Neural cell (in vitro differentiated cells): Measurements from ENCODE around the gene MYEF2. TPM values are rescaled to one million over a fixed set of nuclear protein-coding genes. Genes with fewer than 3 reads are reported as not detected.

Experiments
- H2AFZ ChIP-seq: fragments of 200-600, 300-800 bp; sonication (generic), shearing (Covaris generic); 2 replicates; pipeline ENCODE4 v1.6.0; 2014; ENCODE audit warnings: low read depth, mild to moderate bottlenecking, antibody characterized with exemption, low read length, moderate library complexity
- H3F3A ChIP-seq: fragments of 200-600 bp; shearing (Covaris generic); 2 replicates; pipeline ENCODE4 v1.6.1; 2016; ENCODE audit warnings: mild to moderate bottlenecking, moderate library complexity, mixed read lengths, antibody characterized with exemption, low read length; ENCODE audit not compliant: insufficient read depth, poor library complexity, severe bottlenecking
- H3K27ac ChIP-seq: fragments of 200-600, 300-800 bp; sonication (generic), shearing (Covaris generic); 2 replicates; pipeline ENCODE4 v1.5.1; 2014; ENCODE audit warnings: mild to moderate bottlenecking, low read length, moderate library complexity
- H3K27me3 ChIP-seq: fragments of 300-800, 200-600 bp; sonication (generic), shearing (Covaris generic); 2 replicates; pipeline ENCODE4 v1.6.0; 2014; ENCODE audit warnings: mild to moderate bottlenecking, low read depth, low read length, moderate library complexity; ENCODE audit not compliant: insufficient read depth
- H3K36me3 ChIP-seq: fragments of 300-800, 200-600 bp; sonication (generic), shearing (Covaris generic); 2 replicates; pipeline ENCODE4 v1.5.1; 2014; ENCODE audit warnings: mild to moderate bottlenecking, antibody characterized with exemption, low read length, moderate library complexity; ENCODE audit not compliant: insufficient read depth
- H3K4me2 ChIP-seq: fragments of 300-800, 200-600 bp; sonication (generic), shearing (Covaris generic); 2 replicates; pipeline ENCODE4 v1.6.0; 2014; ENCODE audit warnings: mild to moderate bottlenecking, low read length
- H3K4me3 ChIP-seq: fragments of 300-800, 200-600 bp; sonication (generic), shearing (Covaris generic); 2 replicates; pipeline ENCODE4 v1.5.1; 2014; ENCODE audit warnings: mild to moderate bottlenecking, low read length, moderate library complexity
- H3K79me2 ChIP-seq: fragments of 200-600 bp; shearing (Covaris generic); replicated peaks from 2 replicates; pipeline ENCODE4 v1.6.0; 2014; ENCODE audit warnings: mild to moderate bottlenecking, low read length, moderate library complexity; ENCODE audit not compliant: insufficient read depth
- H3K9ac ChIP-seq: fragments of 300-800, 200-600 bp; sonication (generic), shearing (Covaris generic); 2 replicates; pipeline ENCODE4 v1.6.1; 2016; ENCODE audit warnings: mild to moderate bottlenecking, low read length, mixed read lengths
- H3K9me2 ChIP-seq: fragments of 200-600 bp; shearing (Covaris generic); 2 replicates; pipeline ENCODE4 v1.6.1; 2016; ENCODE audit warnings: mild to moderate bottlenecking, low read length, mixed read lengths; ENCODE audit not compliant: insufficient read depth
- H3K9me3 ChIP-seq: fragments of 200-600, 300-800 bp; sonication (generic), shearing (Covaris generic); 2 replicates; pipeline ENCODE4 v1.6.1; 2016; ENCODE audit warnings: mild to moderate bottlenecking, mixed run types, low read length, moderate library complexity, mixed read lengths
- H4K20me1 ChIP-seq: fragments of 200-600 bp; shearing (Covaris generic); 2 replicates; pipeline ENCODE4 v1.6.1; 2016; ENCODE audit warnings: mild to moderate bottlenecking, mixed run types; ENCODE audit not compliant: insufficient read depth
- CTCF ChIP-seq: fragments of 450-650 bp; IDR thresholded peaks from 2 replicates; pipeline ENCODE4 v1.5.1; 2014; ENCODE audit warnings: antibody characterized with exemption, mild to moderate bottlenecking, moderate library complexity; ENCODE audit not compliant: poor library complexity, severe bottlenecking
- EP300 ChIP-seq: fragments of 450-650 bp; conservative IDR thresholded peaks from 2 replicates; pipeline ENCODE4 v1.6.1; 2014; ENCODE audit warnings: antibody characterized with exemption, mild to moderate bottlenecking, moderate library complexity; ENCODE audit not compliant: poor library complexity, severe bottlenecking
- EZH2 ChIP-seq: fragments of 200-600, 300-800 bp; shearing (Covaris generic), sonication (generic); IDR thresholded peaks from 2 replicates; pipeline ENCODE4 v1.6.1; 2014; ENCODE audit warnings: antibody characterized with exemption, low read length, borderline replicate concordance, mild to moderate bottlenecking; ENCODE audit not compliant: insufficient read depth, poor library complexity, severe bottlenecking
- MXI1 ChIP-seq: fragments of 450-650 bp; conservative IDR thresholded peaks from 2 replicates; pipeline ENCODE4 v1.6.1; 2014; ENCODE audit warnings: antibody characterized with exemption, mild to moderate bottlenecking; ENCODE audit not compliant: poor library complexity, severe bottlenecking
- POLR2AphosphoS5 ChIP-seq: IDR thresholded peaks from 2 replicates; pipeline ENCODE4 v1.6.1; 2012
- RAD21 ChIP-seq: fragments of 450-650 bp; conservative IDR thresholded peaks from 2 replicates; pipeline ENCODE4 v1.6.1; 2014; ENCODE audit warnings: antibody characterized with exemption, mild to moderate bottlenecking, moderate library complexity
- REST ChIP-seq: IDR thresholded peaks from 2 replicates; pipeline ENCODE4 v1.6.1; 2012; ENCODE audit warnings: borderline replicate concordance
- SMC3 ChIP-seq: fragments of 450-650 bp; conservative IDR thresholded peaks from 2 replicates; pipeline ENCODE4 v1.6.1; 2014; ENCODE audit warnings: antibody characterized with exemption, mild to moderate bottlenecking, moderate library complexity; ENCODE audit not compliant: poor library complexity
- TAF1 ChIP-seq: IDR thresholded peaks from 2 replicates; pipeline ENCODE4 v1.6.1; 2012; ENCODE audit warnings: low read depth
- polyA plus RNA-seq: library from polyadenylated mRNA; depleted of rRNA; stranded (reverse); fragments of >200 nt; gene quantifications from 2 replicates; pipeline ENCODE4 v1.2.3, GENCODE V29; 2014

The MYEF2 gene
- polyA plus RNA-seq, 1 donor from 2014 or later = 176 TPM

- Histone ChIP-seq H3K9me3 (no peaks in the 10 kb centered on the region), H3K27me3 (no peaks in the 10 kb centered on the region), H3K79me2 (no peaks in the 10 kb centered on the region), H4K20me1 (no peaks in the 10 kb centered on the region), H3K4me3 (no peak within 1 kb of the TSS), H3K9ac (no peak within 1 kb of the TSS), H3F3A (no peaks in the 10 kb centered on the region), H3K27ac (no peak within 1 kb of the TSS), H3K36me3 (no peaks in the 10 kb centered on the region), H3K9me2 (no peaks in the 10 kb centered on the region), H2AFZ (no peak within 1 kb of the TSS), H3K4me2 (no peak within 1 kb of the TSS)
- TF ChIP-seq MXI1 = no peak
- no peak for TF ChIP-seq REST
These were observed 57.4 kb downstream of the MYEF2 start, which contains the start of gene SLC24A5 for GRCh38 chr15:48120745-48121144. Gene SLC24A5, plus strand, starts transcription at chr15:48120990. Its CDS starts 55 bp downstream, at chr15:48121045.

DNA sequence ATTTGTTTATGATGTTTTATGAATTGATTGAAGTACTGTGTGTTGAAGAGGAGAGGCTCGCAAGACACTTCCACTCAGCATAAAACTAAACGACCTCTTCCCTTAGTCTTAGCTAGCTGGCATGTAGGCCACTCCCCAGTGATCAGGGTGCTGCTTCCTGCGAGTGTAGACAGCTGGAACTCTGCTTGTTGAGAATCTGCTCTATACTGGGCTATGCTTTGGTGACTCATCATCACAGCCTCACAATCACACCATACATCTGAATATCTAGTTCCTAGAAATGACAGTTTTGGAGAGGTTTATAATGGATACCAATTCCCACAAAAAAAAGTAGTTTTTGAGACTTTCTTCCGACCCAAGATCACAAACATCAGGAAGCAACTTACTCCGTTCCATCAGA lies 58.8 kb downstream of the MYEF2 start:
- H3K9me3 ChIP-seq = no peaks in the 10 kb centered on the region
- no peaks in the 10 kb centered on the region for H3K9me2 ChIP-seq
- H3K36me3 ChIP-seq = no peaks in the 10 kb centered on the region
- H3K4me3 ChIP-seq = no peak overlapping the region
- H4K20me1 ChIP-seq = no peaks in the 10 kb centered on the region
- H2AFZ ChIP-seq = no peak overlapping the region
- H3K27ac ChIP-seq = no peak overlapping the region
- no peak overlapping the region for H3K9ac ChIP-seq
- H3K4me2 ChIP-seq = no peak overlapping the region
- no peaks in the 10 kb centered on the region for H3K79me2 ChIP-seq
- TF ChIP-seq POLR2AphosphoS5 = no peak
- TF ChIP-seq REST = no peak
- TF ChIP-seq EP300 = no peak
- TF ChIP-seq CTCF = no peak
- TF ChIP-seq EZH2 = no peak
- TF ChIP-seq MXI1 = no peak
- TF ChIP-seq RAD21 = no peak
- TF ChIP-seq SMC3 = no peak
- TF ChIP-seq TAF1 = no peak
- no peaks in the 10 kb centered on the region for H3K27me3 ChIP-seq
- H3F3A ChIP-seq = no peaks in the 10 kb centered on the region
